ENCODE data around the gene INCA1.

GRCh38 chr17:4945944-4946280, 51.4 kb downstream of the INCA1 start:
- TF ChIP-seq CTCF (IDR thresholded peaks at IDR 0.05) (no peak), ZFX (IDR thresholded peaks at IDR 0.05; ENCODE audit: borderline replicate concordance) (no peak)

All from 22Rv1 (cell line).